Suprapubic skin (tissue), 4 donors: Measurements from ENCODE around the gene OR10X1.

ENCODE experiments used
- CTCF ChIP-seq, 2 donors: fragments of 200-600 bp in 1 of 2; fragments of 450-650 bp in 1 of 2; sonication (generic) in 1 of 2; IDR thresholded peaks; one replicate each; pipeline ENCODE4 v1.5.1; 2016 to 2019; ENCODE audit warnings: antibody characterized with exemption in 2 of 2, mild to moderate bottlenecking in 1 of 2, moderate library complexity in 1 of 2
- POLR2A ChIP-seq, 2 donors: fragments of 450-650 bp; IDR thresholded peaks; one replicate each; pipeline ENCODE4 v1.6.1; 2017; ENCODE audit warnings: antibody characterized with exemption in 2 of 2, mild to moderate bottlenecking in 2 of 2, moderate library complexity in 2 of 2
- POLR2AphosphoS5 ChIP-seq, 3 donors: sonication (generic); formaldehyde crosslinking; IDR thresholded peaks; one replicate each; pipeline ENCODE4 v1.6.1; 2017; ENCODE audit warnings: antibody characterized with exemption in 3 of 3

- TF ChIP-seq CTCF (IDR thresholded peaks at IDR 0.05) (no peak), POLR2A (IDR thresholded peaks at IDR 0.05) (no peak), POLR2AphosphoS5 (IDR thresholded peaks at IDR 0.05) (no peak)
Observed at GRCh38 chr1:158563853-158564252, 15.8 kb downstream of the OR10X1 start.
